HUES48 (cell line): ENCODE measurements around the gene TSPAN9.

ENCODE experiments used
- H3K27ac ChIP-seq: one replicate; pipeline ENCODE4 v1.7.0; 2013; ENCODE audit warnings: low read depth, low read length, inconsistent platforms
- H3K27me3 ChIP-seq: 2 replicates; pipeline ENCODE4 v1.6.1; 2013; ENCODE audit warnings: mild to moderate bottlenecking, low read length; ENCODE audit not compliant: control insufficient read depth, insufficient read depth
- H3K36me3 ChIP-seq: 2 replicates; pipeline ENCODE4 v1.6.1; 2013; ENCODE audit warnings: low read length; ENCODE audit not compliant: control insufficient read depth, insufficient read depth
- H3K4me1 ChIP-seq: 2 replicates; pipeline ENCODE4 v1.6.1; 2013; ENCODE audit warnings: mild to moderate bottlenecking, low read length; ENCODE audit not compliant: control insufficient read depth, insufficient read depth
- H3K4me3 ChIP-seq: 2 replicates; pipeline ENCODE4 v1.5.1; 2013; ENCODE audit warnings: mild to moderate bottlenecking, low read depth, low read length
- H3K9ac ChIP-seq: 2 replicates; pipeline ENCODE4 v1.6.1; 2013; ENCODE audit warnings: mild to moderate bottlenecking, low read depth, low read length, moderate library complexity
- H3K9me3 ChIP-seq: 2 replicates; pipeline ENCODE4 v1.6.1; 2013; ENCODE audit warnings: low read length; ENCODE audit not compliant: control insufficient read depth, insufficient read depth

The TSPAN9 gene

DNA sequence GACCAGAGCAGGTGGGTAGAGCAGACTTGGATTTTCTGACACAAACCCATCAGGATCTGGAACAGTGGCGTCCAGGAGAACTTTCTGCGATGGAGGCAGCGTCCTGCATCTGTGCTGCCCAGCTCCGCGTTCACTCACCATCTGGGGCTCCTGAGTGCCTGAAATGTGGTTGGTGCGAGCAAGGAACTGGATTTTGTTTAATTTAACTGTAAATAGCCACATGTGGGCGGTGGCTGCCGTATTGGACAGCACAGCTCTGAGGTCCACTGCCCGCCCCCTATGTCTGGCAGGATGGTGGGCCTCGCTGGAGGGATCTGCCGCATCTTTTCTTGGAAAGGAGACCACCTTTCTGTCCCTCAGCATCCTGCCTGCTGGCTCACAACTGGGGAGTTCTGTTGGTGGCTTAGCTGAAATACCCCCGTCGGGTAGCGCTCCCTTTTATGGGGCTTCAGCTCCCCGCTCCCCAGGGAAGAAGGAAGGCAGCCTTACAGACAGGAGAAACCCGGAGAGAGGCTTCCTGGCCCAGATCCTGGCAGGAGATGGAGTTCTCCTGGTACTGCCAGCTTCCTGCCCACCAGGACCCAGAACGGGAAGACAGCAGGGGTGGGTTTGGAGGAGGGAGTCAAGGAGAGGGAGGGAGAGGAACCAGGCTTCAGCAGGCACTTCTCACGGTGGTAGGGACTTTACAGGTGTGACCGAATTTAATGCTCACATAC is 228.9 kb downstream of the TSPAN9 start:
- no peak overlapping the region for H3K27ac ChIP-seq
- H3K27me3 ChIP-seq, result no peaks in the 10 kb centered on the region
- no peaks in the 10 kb centered on the region for H3K36me3 ChIP-seq
- no peaks in the 10 kb centered on the region for H3K9me3 ChIP-seq
- H3K4me1 ChIP-seq, result no peaks in the 10 kb centered on the region
- no peak overlapping the region for H3K4me3 ChIP-seq
- H3K9ac ChIP-seq, result no peak overlapping the region

- Histone ChIP-seq H3K9me3 (no peaks in the 10 kb centered on the region), H3K27ac (no peak overlapping the region), H3K36me3 (no peaks in the 10 kb centered on the region), H3K4me1 (no peaks in the 10 kb centered on the region), H3K27me3 (no peaks in the 10 kb centered on the region), H3K9ac (no peak overlapping the region), H3K4me3 (no peak overlapping the region)
Observed at GRCh38 chr12:3307389-3307788, 230.2 kb downstream of the TSPAN9 start.

DNA sequence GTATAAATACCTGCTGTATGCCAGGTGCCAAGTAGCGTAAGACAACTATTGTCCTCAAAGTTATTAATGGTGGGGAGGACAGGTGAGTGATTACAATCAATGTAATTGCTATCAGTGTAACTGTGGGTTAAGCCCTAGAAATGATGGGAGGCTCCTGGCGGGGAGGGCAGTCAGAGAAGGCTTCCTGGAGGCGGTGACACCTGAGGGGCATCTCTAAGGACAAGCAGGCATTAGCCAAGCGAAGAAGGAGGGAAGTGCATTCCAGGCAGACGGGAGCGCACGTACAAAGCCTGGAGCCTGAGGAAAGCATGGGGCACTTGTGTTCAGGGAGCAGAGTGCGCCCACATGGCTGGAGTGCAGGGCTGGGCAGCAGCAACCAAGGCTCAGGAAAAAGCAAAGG is 230.9 kb downstream of the TSPAN9 start:
- H3K27me3 ChIP-seq, result no peaks in the 10 kb centered on the region
- H3K4me3 ChIP-seq, result no peak overlapping the region
- no peaks in the 10 kb centered on the region for H3K36me3 ChIP-seq
- H3K27ac ChIP-seq, result no peak overlapping the region
- no peak overlapping the region for H3K9ac ChIP-seq
- no peaks in the 10 kb centered on the region for H3K9me3 ChIP-seq
- no peaks in the 10 kb centered on the region for H3K4me1 ChIP-seq

- H3K9ac ChIP-seq, result no peak overlapping the region
- no peaks in the 10 kb centered on the region for H3K9me3 ChIP-seq
- H3K4me3 ChIP-seq, result no peak overlapping the region
- no peaks in the 10 kb centered on the region for H3K27me3 ChIP-seq
- H3K4me1 ChIP-seq, result no peaks in the 10 kb centered on the region
- H3K27ac ChIP-seq, result no peak overlapping the region
- H3K36me3 ChIP-seq, result no peaks in the 10 kb centered on the region
Observed at GRCh38 chr12:3308609-3309008, 231.4 kb downstream of the TSPAN9 start.

- Histone ChIP-seq H3K4me1 (no peaks in the 10 kb centered on the region), H3K27me3 (no peaks in the 10 kb centered on the region), H3K9ac (no peak overlapping the region), H3K9me3 (no peaks in the 10 kb centered on the region), H3K27ac (no peak overlapping the region), H3K4me3 (no peak overlapping the region), H3K36me3 (no peaks in the 10 kb centered on the region)
Observed at GRCh38 chr12:3309805-3310204, 232.6 kb downstream of the TSPAN9 start.

DNA sequence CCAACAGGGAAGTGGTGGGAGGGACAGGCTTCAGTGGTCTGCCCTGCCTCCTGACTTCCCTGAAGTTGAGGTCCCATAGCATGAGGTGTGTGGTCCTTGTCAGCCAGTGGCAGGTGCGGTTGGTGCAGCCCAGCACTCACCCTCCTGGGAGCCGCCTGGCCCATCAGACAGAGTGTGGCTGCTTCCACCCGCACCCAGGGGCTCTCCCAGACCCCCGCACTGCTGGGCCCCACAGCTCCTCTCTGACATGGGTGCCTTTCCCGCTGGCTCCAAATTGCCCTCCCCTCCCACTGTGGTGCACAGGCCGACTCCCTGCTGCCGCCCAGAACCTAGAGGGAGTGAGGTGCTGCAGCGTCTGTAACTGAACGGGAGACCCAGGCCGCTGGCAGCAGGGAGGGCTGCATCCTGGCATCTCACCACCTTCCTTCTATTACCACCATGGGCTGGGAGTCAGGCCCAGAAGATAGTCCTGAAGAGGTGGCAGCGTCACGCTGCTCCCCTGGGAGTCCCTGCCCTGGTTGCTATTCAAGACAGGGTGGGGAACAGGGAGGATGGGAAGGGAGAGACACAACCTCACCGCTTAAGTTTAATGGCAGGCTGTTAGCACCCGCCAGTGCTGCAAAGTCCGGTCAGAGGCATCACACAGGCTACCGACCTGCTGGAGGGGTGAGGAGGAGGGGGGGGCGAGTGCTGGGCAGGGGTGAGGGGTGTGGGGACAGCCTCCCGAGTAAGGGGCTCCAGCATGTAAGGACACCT is 233.3 kb downstream of the TSPAN9 start:
- Histone ChIP-seq H3K4me3 (no peak overlapping the region), H3K27me3 (no peaks in the 10 kb centered on the region), H3K27ac (no peak overlapping the region), H3K36me3 (no peaks in the 10 kb centered on the region), H3K4me1 (no peaks in the 10 kb centered on the region), H3K9ac (no peak overlapping the region), H3K9me3 (no peaks in the 10 kb centered on the region)

DNA sequence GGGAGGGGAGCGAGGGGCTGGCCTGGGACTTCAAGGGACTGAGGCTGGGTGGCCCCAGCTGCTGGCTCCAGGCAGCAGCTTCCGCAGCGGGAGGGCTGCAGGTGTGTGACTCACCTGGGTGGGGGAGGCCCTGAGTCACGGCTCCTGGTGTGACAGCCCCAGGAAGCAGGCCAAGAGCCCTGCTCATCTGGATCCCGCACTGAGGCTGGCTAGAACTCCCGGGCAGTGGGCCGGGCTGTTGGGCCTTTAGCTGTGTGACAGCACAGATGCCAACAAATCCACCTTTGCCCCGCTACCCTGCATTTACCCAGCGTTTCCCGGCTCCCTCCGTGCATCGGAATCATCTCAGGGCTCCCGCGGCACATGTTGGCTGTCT is 233.8 kb downstream of the TSPAN9 start:
- H3K4me1 ChIP-seq, result no peaks in the 10 kb centered on the region

DNA sequence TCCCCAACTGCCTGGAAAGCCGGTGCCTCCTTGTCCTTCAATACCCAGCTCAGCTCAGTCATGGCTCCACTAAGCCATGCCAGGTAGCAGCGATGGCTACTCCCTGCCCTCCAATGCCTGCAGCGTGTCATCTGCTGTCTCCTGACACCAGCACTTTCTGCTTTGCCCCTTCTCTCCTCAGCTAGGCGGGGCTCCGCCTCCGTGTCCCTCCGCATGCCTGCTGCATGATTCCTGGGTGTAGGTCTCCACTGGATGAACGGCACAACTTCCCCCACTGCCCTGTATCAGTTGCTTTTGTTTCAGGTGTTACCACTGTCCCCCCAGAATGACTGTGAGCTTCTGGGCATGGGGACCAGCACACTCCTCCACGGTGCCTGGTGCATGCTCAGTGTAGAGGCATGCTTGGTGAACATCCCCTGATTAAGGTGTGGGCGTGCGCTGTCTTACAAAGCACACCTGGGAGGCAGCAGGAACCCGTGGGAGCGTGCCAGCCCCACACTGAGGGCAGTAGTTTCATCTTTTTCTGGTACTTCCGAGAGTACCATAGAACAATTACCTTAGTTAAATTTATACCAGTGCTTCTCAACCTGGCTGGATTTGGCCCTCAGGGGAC is 234.4 kb downstream of the TSPAN9 start:
- H3K9me3 ChIP-seq, result no peaks in the 10 kb centered on the region
- no peaks in the 10 kb centered on the region for H3K27me3 ChIP-seq
- H3K9ac ChIP-seq, result no peak overlapping the region
- H3K4me3 ChIP-seq, result no peak overlapping the region
- H3K27ac ChIP-seq, result no peak overlapping the region
- H3K36me3 ChIP-seq, result no peaks in the 10 kb centered on the region
- no peaks in the 10 kb centered on the region for H3K4me1 ChIP-seq

More for the DNA sequence above, 233.8 kb downstream of the TSPAN9 start:
- Histone ChIP-seq H3K27me3 (no peaks in the 10 kb centered on the region), H3K9me3 (no peaks in the 10 kb centered on the region), H3K4me3 (no peak overlapping the region), H3K9ac (no peak overlapping the region), H3K36me3 (no peaks in the 10 kb centered on the region), H3K27ac (no peak overlapping the region)

GRCh38 chr12:3313066-3313465 is 235.9 kb downstream of the TSPAN9 start:
- Histone ChIP-seq H3K27me3 (no peaks in the 10 kb centered on the region), H3K9me3 (no peaks in the 10 kb centered on the region), H3K27ac (no peak overlapping the region), H3K4me1 (no peaks in the 10 kb centered on the region), H3K36me3 (no peaks in the 10 kb centered on the region), H3K9ac (no peak overlapping the region), H3K4me3 (no peak overlapping the region)

DNA sequence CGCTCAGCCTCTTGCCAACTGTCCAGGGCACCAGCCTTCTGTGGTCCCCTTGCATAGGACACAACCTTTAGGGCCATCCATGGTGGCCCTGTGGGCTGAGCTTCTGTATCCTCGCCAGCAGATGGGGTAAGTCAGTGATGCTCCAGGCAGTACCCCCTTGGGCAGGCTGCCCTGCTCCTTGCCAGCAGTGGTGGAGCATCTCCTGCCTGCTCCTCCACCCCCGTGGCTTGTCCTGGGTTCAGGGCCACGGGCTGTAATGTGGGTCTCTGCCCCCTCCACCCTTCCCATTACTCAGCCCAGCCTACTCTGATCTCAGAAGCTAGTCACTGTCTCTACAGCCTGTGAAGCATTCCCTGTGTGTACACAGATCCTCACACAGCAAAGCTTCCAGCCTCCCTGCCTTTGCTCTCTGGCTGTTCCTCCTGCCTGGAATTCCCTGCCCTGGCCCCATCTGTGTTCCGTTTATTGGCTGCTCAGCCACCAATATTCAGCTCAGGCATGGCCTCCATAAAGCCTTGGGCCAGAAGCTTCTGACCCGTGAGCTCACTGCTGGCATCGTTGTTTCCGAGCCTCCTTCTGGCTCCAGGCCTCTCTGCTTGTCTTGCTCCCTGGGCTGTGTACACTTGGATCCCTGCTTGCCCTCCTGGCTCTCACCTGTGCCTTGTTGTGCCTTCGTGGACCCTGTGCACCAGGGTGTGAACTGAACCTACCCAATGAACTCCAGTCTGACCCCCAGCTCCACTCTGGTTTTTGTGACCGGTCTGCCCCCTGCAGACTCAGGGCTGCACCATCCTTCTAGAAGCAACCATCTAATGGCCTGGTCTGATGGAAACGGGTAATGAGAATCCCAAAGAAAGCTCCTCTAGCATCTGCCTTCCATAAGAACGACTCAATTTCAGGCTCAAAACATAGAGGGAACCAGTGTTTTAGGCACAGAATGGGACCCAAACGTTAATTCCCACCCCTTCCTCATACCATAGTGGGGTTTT is 236.8 kb downstream of the TSPAN9 start:
- Histone ChIP-seq H3K9ac (no peak overlapping the region), H3K4me3 (no peak overlapping the region), H3K27ac (no peak overlapping the region), H3K9me3 (no peaks in the 10 kb centered on the region), H3K4me1 (no peaks in the 10 kb centered on the region), H3K27me3 (no peaks in the 10 kb centered on the region), H3K36me3 (no peaks in the 10 kb centered on the region)
